Stimulated activated CD8-positive, alpha-beta memory T cell treated with anti-CD3 and anti-CD28 coated beads, Interleukin-4, amount 100 ng/mL, for 1 hour (primary cell): ENCODE data around the gene CPNE5.

ENCODE experiments used
- DNase-seq, 2 donors: peaks; one replicate each; pipeline ENCODE4 v3.0.0-alpha.2; 2020; ENCODE audit warnings: low read depth in 2 of 2, low spot score in 1 of 2

Gene CPNE5

GRCh38 chr6:36749829-36750489 is 89.3 kb downstream of the CPNE5 start:
- DNase-seq = no peak

- DNase-seq = no peak
Measured at GRCh38 chr6:36746251-36746650, 93.0 kb downstream of the CPNE5 start.

DNA sequence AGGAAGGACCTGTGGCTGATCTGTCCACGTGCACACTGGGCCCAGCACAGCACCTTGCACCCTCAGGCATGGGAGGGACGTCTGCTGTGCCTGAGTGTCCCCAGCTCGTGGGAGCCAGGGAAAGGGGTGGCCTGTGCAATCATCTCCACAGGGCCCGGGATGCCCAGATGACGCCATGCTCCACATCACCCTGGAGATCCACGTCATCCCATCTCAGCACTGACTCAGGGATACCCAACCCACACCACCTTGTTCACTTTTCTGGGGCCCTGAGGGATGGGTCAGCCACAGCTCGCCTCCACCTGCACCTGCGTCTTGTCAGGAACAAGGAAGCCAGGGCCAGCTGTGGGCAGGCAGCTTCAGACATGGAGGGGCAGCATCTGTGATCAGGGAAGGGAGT is 93.4 kb downstream of the CPNE5 start:
- no peak for DNase-seq

DNA sequence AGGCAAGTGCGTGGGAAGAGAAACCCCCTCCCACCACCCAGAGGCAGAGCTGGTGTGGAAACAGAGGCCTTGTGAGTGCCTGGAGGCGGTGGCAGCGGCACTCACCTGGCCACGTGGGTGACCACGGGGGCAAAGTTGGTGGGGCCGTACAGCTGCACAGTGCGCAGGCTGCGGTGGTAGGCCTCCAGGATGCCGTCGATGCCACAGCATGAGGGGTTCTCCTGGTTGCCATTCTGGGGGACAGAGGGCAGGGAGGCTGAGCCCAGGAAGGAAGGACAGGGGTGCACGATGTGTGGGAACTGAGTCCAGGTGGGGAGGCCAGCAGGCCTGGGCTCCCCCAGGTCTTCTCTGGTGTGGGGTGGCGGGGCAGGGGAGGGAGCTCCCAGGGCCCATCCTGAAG is 94.0 kb downstream of the CPNE5 start:
- no peak for DNase-seq

GRCh38 chr6:36744304-36744673 is 95.0 kb downstream of the CPNE5 start:
- no peak for DNase-seq

- DNase-seq = no peak
Measured at GRCh38 chr6:36743538-36744303, 95.5 kb downstream of the CPNE5 start.

DNA sequence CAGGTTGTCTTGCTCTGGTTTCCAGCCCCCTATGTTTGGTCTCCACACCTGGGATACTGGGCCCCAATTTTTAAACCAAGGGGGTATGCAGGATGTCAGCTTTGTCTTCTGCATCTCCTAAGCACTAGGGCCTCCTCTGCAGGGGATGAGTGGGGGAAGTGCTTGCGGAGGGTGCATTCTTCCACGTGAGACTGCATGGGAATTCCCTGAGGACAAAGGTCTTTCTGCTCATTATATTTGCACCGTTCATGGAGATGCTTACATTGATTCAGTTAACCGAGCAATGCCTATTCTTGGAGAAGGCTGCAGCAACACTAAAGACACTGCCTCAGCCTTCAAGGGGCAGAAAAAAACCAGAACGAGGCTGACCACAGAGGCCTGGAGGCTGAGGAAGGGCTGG is 96.2 kb downstream of the CPNE5 start:
- DNase-seq = no peak

DNA sequence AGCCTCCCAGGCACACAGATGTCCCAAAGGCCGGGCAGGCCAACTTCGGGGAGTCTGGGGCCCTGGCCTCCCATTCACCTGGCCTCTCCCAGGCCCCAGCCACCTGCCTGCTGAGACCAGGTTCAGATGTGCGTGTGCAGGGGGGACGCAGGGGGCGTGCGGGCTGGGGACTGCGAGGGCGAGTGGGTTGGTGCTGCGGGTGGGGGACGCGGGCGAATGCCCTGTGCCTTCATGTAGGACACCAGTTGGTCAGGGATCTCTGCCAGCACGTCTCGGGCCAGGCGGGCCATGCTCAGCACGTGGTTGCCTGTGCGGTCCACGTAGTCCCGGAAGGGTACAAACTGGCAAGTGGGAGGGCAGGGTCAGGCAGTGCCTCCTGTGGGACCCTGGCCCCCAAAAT is 97.1 kb downstream of the CPNE5 start:
- no peak for DNase-seq

DNA sequence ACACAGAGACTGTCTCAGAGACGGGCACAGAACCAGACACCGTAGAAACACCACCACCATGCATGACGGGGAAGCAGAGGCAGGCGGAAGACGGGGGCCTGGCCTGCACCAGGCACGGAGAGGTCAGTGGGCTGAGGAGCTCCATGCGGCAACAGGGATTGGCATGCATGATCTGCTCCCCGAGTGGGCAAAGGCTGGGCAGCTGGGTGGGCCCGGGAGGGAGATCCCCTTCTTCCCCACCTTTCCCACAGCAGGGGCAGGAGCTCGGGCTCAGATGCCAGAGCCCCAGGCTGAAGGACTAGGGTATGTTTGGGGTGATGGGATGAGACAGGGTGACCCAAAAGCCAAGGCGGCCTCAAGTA is 98.4 kb downstream of the CPNE5 start:
- DNase-seq = no peak

GRCh38 chr6:36739947-36740817 is 99.1 kb downstream of the CPNE5 start:
- no peak for DNase-seq

DNA sequence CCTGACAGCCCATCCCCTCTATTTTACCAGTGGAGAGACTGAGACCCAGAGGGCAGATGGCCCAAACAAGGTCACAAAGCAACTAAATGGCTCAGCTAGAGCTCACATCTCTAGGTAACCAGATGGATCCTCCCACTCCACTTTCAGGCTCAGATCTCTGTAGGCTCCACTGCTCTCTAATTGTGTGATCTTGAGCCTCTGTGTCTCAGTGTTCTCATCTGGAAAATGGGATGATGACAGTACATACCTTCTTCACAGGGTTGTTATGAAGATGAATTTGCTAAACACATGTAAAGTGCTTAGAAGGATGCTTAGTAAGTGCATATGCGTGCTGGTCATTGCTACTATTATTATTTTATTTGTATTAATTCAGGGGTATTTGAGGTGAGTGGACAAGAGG is 101.1 kb downstream of the CPNE5 start:
- DNase-seq = no peak

DNA sequence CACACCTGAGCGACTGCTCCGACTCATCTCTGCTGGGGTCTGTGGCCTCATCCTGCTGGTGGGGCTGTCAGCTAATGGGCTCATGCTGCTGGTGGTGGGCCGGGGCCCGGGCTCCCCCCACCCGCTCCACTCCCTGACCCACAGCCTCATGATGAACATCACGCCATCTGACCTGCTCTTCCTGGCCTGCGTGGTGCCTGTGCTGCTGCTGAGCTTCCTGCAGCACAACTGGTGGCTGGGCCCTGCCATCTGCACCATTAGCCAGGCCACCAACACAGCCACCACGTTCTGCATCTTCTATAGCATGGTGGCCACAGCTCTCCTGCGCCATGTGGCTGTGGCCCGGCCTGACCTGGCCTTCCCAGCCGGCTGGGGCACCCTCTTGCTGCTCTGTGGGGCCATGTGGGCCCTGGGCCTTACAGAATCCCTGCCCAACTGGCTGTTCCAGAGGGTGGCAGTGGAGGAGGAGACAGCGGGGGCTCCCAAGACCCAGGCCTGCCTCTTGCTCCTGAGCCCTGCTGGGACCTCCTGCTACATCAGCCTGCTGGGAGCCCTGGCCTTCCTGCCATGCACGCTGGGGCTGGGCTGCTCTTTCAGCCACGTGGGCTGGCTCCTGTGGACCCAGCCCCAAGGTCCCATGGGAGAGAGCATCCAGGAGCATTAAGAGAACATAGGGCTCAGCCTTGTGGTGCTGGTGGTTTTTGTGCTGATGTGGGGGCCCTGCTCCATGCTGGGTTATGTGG is 102.0 kb downstream of the CPNE5 start:
- no peak for DNase-seq

GRCh38 chr6:36735110-36736071 is 103.9 kb downstream of the CPNE5 start:
- no peak for DNase-seq

DNA sequence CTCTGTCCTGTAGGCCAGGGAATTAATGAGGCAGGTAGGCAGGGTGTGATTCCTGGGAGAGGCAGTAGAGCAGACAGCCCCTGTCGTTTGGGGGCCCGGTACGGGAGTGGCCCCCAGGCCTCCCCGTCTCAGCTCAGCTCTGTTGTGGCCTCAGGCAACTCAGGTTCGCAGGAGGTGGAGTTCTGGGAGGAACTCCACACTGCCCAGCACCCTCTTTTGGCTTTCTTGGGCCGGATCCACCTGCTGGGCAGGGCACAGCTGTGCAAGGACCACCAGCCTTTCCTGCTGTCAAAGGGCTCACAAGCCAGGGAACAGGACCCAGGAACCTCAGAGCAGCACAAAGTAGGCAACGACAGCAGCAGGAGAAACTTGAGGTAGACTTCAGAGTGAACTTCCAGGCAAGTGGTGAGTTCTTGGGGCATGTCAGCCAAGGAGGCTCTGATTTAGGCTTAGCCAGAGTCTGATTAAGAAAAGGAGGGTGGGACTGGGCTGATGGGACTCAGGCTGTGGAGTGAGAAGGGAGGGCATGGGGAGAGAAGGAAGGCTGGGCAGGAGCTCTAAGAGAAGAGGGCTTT is 104.7 kb downstream of the CPNE5 start:
- DNase-seq = no peak

DNA sequence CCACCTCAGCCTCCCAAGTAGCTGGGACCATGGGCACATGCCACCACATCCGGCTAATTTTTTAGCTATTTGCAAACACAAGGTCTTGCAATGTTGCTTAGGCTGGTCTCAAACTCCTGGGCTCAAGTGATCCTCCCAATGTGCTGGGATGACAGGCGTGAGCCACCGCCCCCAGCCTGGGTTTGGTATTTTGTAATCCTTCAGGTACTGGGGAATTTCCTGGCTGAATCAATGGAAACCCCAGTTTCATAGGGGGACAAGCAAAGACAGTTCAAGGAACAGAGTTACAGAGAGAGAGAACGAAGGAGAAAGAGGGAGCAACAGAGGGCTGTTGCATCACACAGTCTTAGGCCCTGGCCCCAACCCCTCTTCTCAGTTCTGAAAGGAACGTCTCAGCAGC is 105.9 kb downstream of the CPNE5 start:
- DNase-seq = no peak

GRCh38 chr6:36731622-36732310 is 107.5 kb downstream of the CPNE5 start:
- DNase-seq = no peak

DNA sequence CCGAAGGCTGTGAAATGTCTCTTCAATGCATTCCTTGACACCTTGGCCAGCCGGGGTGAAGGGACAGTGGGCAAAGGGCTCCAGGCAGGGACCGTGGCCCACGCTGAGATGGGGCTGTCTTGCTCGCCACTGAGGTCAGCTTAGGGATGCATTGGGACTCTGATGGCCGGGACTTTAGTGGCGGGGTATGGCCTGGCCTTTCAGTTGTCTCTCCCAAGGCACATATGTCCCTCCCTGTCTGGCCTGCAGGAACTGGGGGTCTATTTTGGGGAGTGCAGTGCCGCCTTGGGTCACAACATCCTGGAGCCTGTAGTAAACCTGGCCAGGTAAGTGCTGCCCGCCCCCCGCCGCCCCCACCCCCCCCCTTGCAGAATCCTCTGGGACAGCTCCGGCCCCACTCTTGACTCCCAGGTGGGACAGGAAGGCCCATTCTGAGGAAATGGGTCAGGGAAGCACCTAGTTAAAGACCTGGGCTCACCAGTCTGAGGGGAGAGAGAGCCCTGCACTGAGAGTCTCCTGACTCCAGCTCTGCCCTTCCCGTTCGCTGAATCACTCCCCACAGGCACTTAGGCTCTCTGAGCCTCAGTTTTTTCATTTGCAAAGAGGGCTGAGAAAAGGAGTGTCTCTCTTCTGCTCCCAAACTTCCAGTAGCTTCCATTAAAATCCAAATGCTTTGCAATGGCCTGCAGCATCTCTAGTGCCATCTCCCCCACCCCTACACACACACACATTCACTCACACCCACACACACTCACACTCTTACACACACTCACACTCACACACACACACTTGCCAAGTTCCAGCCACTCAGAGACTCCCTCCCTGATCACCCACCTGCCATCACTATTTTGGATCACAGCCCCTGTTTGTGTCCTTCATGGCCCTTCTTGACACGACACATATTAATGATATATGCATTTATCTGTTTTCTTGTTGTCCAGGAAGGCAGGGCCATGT is 108.5 kb downstream of the CPNE5 start:
- no peak for DNase-seq

DNA sequence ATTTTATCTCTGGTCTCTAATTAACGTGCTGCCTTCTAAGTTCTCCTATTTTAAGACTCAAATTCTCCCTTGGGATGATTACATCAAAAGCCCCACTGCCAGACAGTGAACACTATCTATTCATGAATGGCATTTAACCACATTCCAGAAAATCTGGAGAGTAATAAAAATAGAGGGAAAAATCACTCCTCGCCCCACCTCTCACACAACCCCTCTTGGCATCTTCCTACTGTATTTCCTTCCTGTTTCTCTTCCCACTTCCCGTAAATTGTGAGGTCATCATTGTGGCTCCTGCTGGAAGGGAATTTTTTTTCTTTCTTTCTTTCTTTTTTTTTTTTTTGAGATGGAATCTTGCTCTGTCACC is 110.1 kb downstream of the CPNE5 start:
- no peak for DNase-seq
